Endothelial cell of umbilical vein (primary cell): ENCODE data around the gene ATXN7L1. TPM values are rescaled to one million over a fixed set of nuclear protein-coding genes. Genes with fewer than 3 reads are reported as not detected.
A peak's percentile ranks its signal among the peaks of the same experiment; 100 is the strongest.

Experiments
- BruUV-seq: library from RNA; stranded (reverse); fragments of 400-500 nt; replicated peaks from 2 replicates; lab custom pipeline; 2021; lab: Mats Ljungman, UMichigan
- CTCF ChIA-PET: fragments of 300-600, 350-600 bp; sonication (Branson Sonifier 250); formaldehyde crosslinking; loops from one replicate; lab custom pipeline; 2021; ENCODE audit warnings: antibody characterized with exemption, inconsistent platforms; lab: Charles Lee
- POLR2A ChIA-PET: fragments of 300-600, 350-600 bp; sonication (Branson Sonifier 250); formaldehyde crosslinking; loops from one replicate; lab custom pipeline; 2021; ENCODE audit warnings: antibody characterized with exemption, inconsistent platforms; lab: Charles Lee
- DNase-seq: peaks from one replicate; pipeline ENCODE4 v3.0.0-alpha.2; 2011; ENCODE audit warnings: low read depth, low spot score
- FAIRE-seq: peaks from 2 replicates; lab custom pipeline; 2011; peaks lifted over from hg19 to GRCh38; lab: Jason Lieb, UNC
- H2AFZ ChIP-seq: 2 replicates; pipeline ENCODE4 v1.6.0; 2012; ENCODE audit warnings: low read depth, low read length, control low read depth, inconsistent platforms
- H3K27ac ChIP-seq: 2 replicates; pipeline ENCODE4 v1.5.1; 2011; ENCODE audit warnings: low read depth, mild to moderate bottlenecking, control low read depth, low read length, moderate library complexity; ENCODE audit not compliant: insufficient read depth
- H3K27me3 ChIP-seq, 2 experiments: 2 replicates each; pipeline versions ENCODE4 v1.6.0 to v1.6.1; 2011; ENCODE audit warnings: low read length in 2 of 2, mixed read lengths in 1 of 2; ENCODE audit not compliant: control insufficient read depth in 2 of 2, insufficient read depth in 2 of 2
- H3K36me3 ChIP-seq, 2 experiments: 2 replicates in 1 of 2; 3 replicates in 1 of 2; pipeline ENCODE4 v1.5.1; 2011; ENCODE audit warnings: low read length in 2 of 2, mild to moderate bottlenecking in 1 of 2, moderate library complexity in 1 of 2; ENCODE audit not compliant: control insufficient read depth in 2 of 2, insufficient read depth in 2 of 2; ENCODE audit errors: extremely low read depth in 1 of 2
- H3K4me1 ChIP-seq: 3 replicates; pipeline ENCODE4 v1.5.1; 2011; ENCODE audit warnings: mild to moderate bottlenecking, low read length; ENCODE audit not compliant: control insufficient read depth, insufficient read depth; ENCODE audit errors: extremely low read depth
- H3K4me2 ChIP-seq: 2 replicates; pipeline ENCODE4 v1.6.1; 2011; ENCODE audit warnings: low read length, control low read depth, mixed read lengths; ENCODE audit not compliant: insufficient read depth
- H3K4me3 ChIP-seq, 3 experiments: fragments of 200-600 bp in 1 of 3; sonication (generic), shearing (Covaris generic) in 1 of 3; replicated peaks in 1 of 3; 2 replicates each; pipeline ENCODE4 v1.5.1; 2011 to 2016; ENCODE audit warnings: control low read depth in 3 of 3, low read length in 3 of 3, mild to moderate bottlenecking in 2 of 3, inconsistent platforms in 1 of 3, low read depth in 1 of 3, moderate library complexity in 1 of 3; ENCODE audit not compliant: insufficient read depth in 1 of 3
- H3K79me2 ChIP-seq: 2 replicates; pipeline ENCODE4 v1.6.0; 2012; ENCODE audit warnings: low read length, inconsistent platforms; ENCODE audit not compliant: control insufficient read depth, insufficient read depth
- H3K9ac ChIP-seq: replicated peaks from 2 replicates; pipeline ENCODE3; 2011; ENCODE audit warnings: low read length, control low read depth; ENCODE audit not compliant: insufficient read depth; ENCODE audit errors: extremely low read depth
- H3K9me1 ChIP-seq: replicated peaks from 3 replicates; pipeline ENCODE4 v1.6.0; 2011; ENCODE audit warnings: mild to moderate bottlenecking, low read length; ENCODE audit not compliant: control insufficient read depth, insufficient read depth; ENCODE audit errors: extremely low read depth
- H3K9me3 ChIP-seq: replicated peaks from 2 replicates; pipeline ENCODE4 v1.5.1; 2012; ENCODE audit warnings: low read length, inconsistent platforms; ENCODE audit not compliant: control insufficient read depth, insufficient read depth
- H4K20me1 ChIP-seq: replicated peaks from 2 replicates; pipeline ENCODE3; 2011; ENCODE audit warnings: mild to moderate bottlenecking, low read length; ENCODE audit not compliant: control insufficient read depth, insufficient read depth; ENCODE audit errors: extremely low read depth
- EZH2 ChIP-seq: IDR thresholded peaks from 2 replicates; pipeline ENCODE4 v1.6.1; 2012; ENCODE audit warnings: borderline replicate concordance, low read depth, mild to moderate bottlenecking, moderate library complexity, low read length, inconsistent platforms; ENCODE audit not compliant: severe bottlenecking
- FOS ChIP-seq: IDR thresholded peaks from 2 replicates; pipeline ENCODE4 v1.6.1; 2011; ENCODE audit warnings: mild to moderate bottlenecking, low read length, moderate library complexity, borderline replicate concordance; ENCODE audit not compliant: insufficient read depth
- GATA2 ChIP-seq: IDR thresholded peaks from 2 replicates; pipeline ENCODE4 v1.7.0; 2011; ENCODE audit warnings: low read depth, mild to moderate bottlenecking, moderate library complexity, mixed read lengths, low read length; ENCODE audit not compliant: insufficient read length, insufficient read depth
- dilution Hi-C: fragments of 300-500 bp; cut with MboI; formaldehyde crosslinking; loops from one replicate; pipeline ENCODE4 v1.15.0; 2019; ENCODE audit warnings: low sequenced_read_pairs; ENCODE audit not compliant: extremely low pct_ligation_motif_present
- intact Hi-C: fragments of 100-400 bp; cut with micrococcal nuclease; formaldehyde crosslinking; loops from one replicate; pipeline ENCODE4 v1.10.0; 2022
- polyA plus RNA-seq, 4 experiments: library from polyadenylated mRNA; depleted of rRNA in 3 of 4; stranded (reverse) in 3 of 4; unstranded in 1 of 4; fragments of >200 nt; gene quantifications; 2 replicates each; pipeline versions ENCODE4 v1.2.1 to v1.2.3, GENCODE V29; 2011 to 2012; ENCODE audit warnings: missing spikeins in 1 of 4
- total RNA-seq: library from RNA; stranded (reverse); gene quantifications from 2 replicates; pipeline ENCODE4 v1.2.3, GENCODE V29; 2021
- TF ChIP-seq, protein P1 (sequence below), 2 donors: IDR thresholded peaks; 1 replicate in 1 of 2; 2 replicates in 1 of 2; pipeline ENCODE4 v1.5.1; 2011; ENCODE audit warnings: low read length in 2 of 2, mild to moderate bottlenecking in 2 of 2, moderate library complexity in 2 of 2, control low read depth in 1 of 2, inconsistent platforms in 1 of 2, low read depth in 1 of 2; ENCODE audit not compliant: insufficient read depth in 1 of 2; ENCODE audit errors: extremely low read depth in 1 of 2
- TF ChIP-seq, protein P2 (sequence below): IDR thresholded peaks from 2 replicates; pipeline ENCODE4 v1.6.1; 2011; ENCODE audit not compliant: insufficient read depth, insufficient read length

ATXN7L1 gene
- total and polyA plus RNA-seq, 2 donors (not counting 3 experiments of a cell fraction or from before 2014, with no cell fraction given): 4.6 to 15.6 TPM

DNA sequence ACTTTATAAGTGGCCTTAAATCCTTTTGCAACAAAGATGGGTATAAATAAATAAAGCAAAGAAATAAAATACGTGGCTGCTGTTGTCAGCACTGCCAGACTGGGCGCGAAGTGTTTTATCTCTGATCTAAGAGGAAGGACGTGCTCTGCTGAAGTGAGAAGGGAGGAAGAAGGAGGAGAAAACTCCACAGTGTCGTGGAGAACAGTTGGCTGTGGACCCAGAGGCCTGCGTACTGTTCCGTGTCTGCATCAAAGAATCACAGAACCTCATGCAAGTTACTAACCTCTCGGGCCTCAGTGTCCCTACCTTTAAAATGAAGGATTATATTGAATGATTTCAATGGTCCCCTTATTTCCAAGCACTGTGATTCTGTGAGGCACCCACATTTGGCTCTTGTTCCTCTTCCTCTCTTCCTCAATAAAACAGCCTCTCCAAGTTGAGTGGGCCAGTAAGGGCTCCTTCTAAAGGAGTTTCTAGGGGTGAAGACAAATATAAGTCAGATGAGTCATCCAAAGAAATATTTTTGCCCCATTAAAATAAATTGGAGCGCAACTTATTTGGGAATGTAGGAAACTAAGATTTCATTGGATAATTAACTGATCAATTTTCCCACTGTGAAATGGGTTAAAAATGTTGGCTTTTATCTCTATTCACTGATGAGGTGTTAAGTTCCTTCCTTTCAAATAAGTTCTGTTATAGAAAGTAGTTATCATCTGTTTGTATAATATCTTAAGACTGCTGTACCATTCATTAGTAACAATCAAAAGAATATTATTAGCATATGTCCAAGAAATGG is 168.2 kb downstream of the ATXN7L1 start:
- Histone ChIP-seq H3K4me3 (no peak overlapping the region), H3K9me3 (no peaks in the 10 kb centered on the region), H2AFZ (no peak overlapping the region), H3K4me2 (no peak overlapping the region), H3K27me3 (no peaks in the 10 kb centered on the region), H3K36me3 (no peaks in the 10 kb centered on the region), H3K9me1 (no peaks in the 10 kb centered on the region), H4K20me1 (no peaks in the 10 kb centered on the region), H3K79me2 (no peaks in the 10 kb centered on the region), H3K9ac (no peak overlapping the region), H3K4me1 (peaks cover 9% of the 10 kb centered on the region), H3K27ac (no peak overlapping the region)
- intact Hi-C loops (no loop called here), dilution Hi-C loops (no loop called here)
- ChIA-PET POLR2A (no interaction called here), CTCF (no interaction called here)
- BruUV-seq: no TSS peak
- TF ChIP-seq GATA2 (peak; percentile 46), EZH2 (no peak), FOS (no peak)
- TF ChIP-seq, protein P1, sequence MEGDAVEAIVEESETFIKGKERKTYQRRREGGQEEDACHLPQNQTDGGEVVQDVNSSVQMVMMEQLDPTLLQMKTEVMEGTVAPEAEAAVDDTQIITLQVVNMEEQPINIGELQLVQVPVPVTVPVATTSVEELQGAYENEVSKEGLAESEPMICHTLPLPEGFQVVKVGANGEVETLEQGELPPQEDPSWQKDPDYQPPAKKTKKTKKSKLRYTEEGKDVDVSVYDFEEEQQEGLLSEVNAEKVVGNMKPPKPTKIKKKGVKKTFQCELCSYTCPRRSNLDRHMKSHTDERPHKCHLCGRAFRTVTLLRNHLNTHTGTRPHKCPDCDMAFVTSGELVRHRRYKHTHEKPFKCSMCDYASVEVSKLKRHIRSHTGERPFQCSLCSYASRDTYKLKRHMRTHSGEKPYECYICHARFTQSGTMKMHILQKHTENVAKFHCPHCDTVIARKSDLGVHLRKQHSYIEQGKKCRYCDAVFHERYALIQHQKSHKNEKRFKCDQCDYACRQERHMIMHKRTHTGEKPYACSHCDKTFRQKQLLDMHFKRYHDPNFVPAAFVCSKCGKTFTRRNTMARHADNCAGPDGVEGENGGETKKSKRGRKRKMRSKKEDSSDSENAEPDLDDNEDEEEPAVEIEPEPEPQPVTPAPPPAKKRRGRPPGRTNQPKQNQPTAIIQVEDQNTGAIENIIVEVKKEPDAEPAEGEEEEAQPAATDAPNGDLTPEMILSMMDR (IDR thresholded peaks at IDR 0.05; ENCODE audit: extremely low read depth in 1 of 2, insufficient read depth in 1 of 2, low read depth in 1 of 2, low read length in 2 of 2): no peak
- TF ChIP-seq, protein P2, sequence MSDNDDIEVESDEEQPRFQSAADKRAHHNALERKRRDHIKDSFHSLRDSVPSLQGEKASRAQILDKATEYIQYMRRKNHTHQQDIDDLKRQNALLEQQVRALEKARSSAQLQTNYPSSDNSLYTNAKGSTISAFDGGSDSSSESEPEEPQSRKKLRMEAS: no peak
- peak; percentile 42 for DNase-seq
- FAIRE-seq: peak; percentile 79
